Thyroid gland (tissue), 4 donors: Measurements from ENCODE around the gene SON. TPM values are rescaled to one million over a fixed set of nuclear protein-coding genes. Genes with fewer than 3 reads are reported as not detected.
"Not testable (repeated sequence)": the region's sequence is repeated elsewhere in the genome, so short reads cannot be mapped to it uniquely, and the experiment has no call there.

Experiments used
- DNase-seq, 2 donors: peaks; one replicate each; pipeline ENCODE4 v3.0.0-alpha.2; 2019
- H3K27ac ChIP-seq, 3 donors: fragments of 200-600 bp; sonication (generic); 1 replicate in 2 of 3; 2 replicates in 1 of 3; pipeline ENCODE4 v1.5.1; 2016 to 2019; ENCODE audit warnings: mild to moderate bottlenecking in 1 of 3, moderate library complexity in 1 of 3
- H3K27me3 ChIP-seq: fragments of 200-600 bp; sonication (generic); one replicate; pipeline ENCODE4 v1.5.1; 2019
- H3K36me3 ChIP-seq, 2 donors: fragments of 200-600 bp; sonication (generic); one replicate each; pipeline ENCODE4 v1.5.1; 2016 to 2019
- H3K4me1 ChIP-seq, 2 donors: fragments of 200-600 bp; sonication (generic); one replicate each; pipeline ENCODE4 v1.5.1; 2017 to 2019
- H3K4me3 ChIP-seq, 3 donors: fragments of 200-600 bp; sonication (generic); replicated peaks in 1 of 3; 1 replicate in 2 of 3; 2 replicates in 1 of 3; pipeline ENCODE4 v1.5.1; 2016; ENCODE audit warnings: mild to moderate bottlenecking in 1 of 3
- H3K9me3 ChIP-seq: fragments of 200-600 bp; sonication (generic); one replicate; pipeline ENCODE4 v1.5.1; 2017
- CTCF ChIP-seq, 6 experiments: fragments of 200-600 bp in 3 of 6; fragments of 450-650 bp in 3 of 6; sonication (generic) in 3 of 6; IDR thresholded peaks; one replicate each; pipeline ENCODE4 v1.5.1; 2016 to 2019; ENCODE audit warnings: antibody characterized with exemption in 6 of 6, mild to moderate bottlenecking in 2 of 6, inconsistent platforms in 1 of 6, moderate library complexity in 1 of 6
- POLR2A ChIP-seq, 2 donors: fragments of 450-650 bp; IDR thresholded peaks; one replicate each; pipeline ENCODE4 v1.6.1; 2017; ENCODE audit warnings: antibody characterized with exemption in 2 of 2, mild to moderate bottlenecking in 2 of 2, moderate library complexity in 1 of 2
- WGBS, 2 donors: methylation state at CpG; one replicate each; pipeline ENCODE4 v1.1.5; 2017; 5-methylcytosine and 5-hydroxymethylcytosine counted together
- intact Hi-C: fragments of 100-400 bp; cut with DNase I; formaldehyde crosslinking; loops from one replicate; pipeline ENCODE4 v1.15.1; 2023
- total RNA-seq, 4 donors: library from RNA; depleted of rRNA; stranded (reverse); fragments of >200 nt; gene quantifications; one replicate each; pipeline ENCODE4 v1.2.3, GENCODE V29; 2016

Gene SON
- total RNA-seq, 4 donors from 2014 or later: 283 to 425 (median 334) TPM

GRCh38 chr21:33622253-33622652 lies 79.4 kb downstream of the SON start:
- Histone ChIP-seq H3K27ac (no peak overlapping the region), H3K36me3 (peaks cover 4 to 18% of the 10 kb centered on the region in 2 donors)

GRCh38 chr21:33626151-33626550 lies 83.3 kb downstream of the SON start:
- H3K4me1 ChIP-seq, H3K9me3 ChIP-seq, DNase-seq, H3K27me3 ChIP-seq, intact Hi-C loops, H3K4me3 ChIP-seq, H3K27ac ChIP-seq: not testable (repeated sequence)
- 90 to 93% methylated on average over 7 of the region's 7 CpGs for WGBS, 2 donors
- H3K36me3 ChIP-seq: peaks cover 7 to 16% of the 10 kb centered on the region in 2 donors

More at GRCh38 chr21:33622253-33622652, 79.4 kb downstream of the SON start:
- Histone ChIP-seq H3K4me1 (no peaks in the 10 kb centered on the region), H3K9me3 (no peaks in the 10 kb centered on the region), H3K4me3 (no peak overlapping the region), H3K27me3 (no peaks in the 10 kb centered on the region)
- intact Hi-C loops: no loop called here
- TF ChIP-seq CTCF (IDR thresholded peaks at IDR 0.05) (no peak), POLR2A (IDR thresholded peaks at IDR 0.05) (no peak)
- DNase-seq: no peak

Other genes starting within 250 kb of the SON start
- 10 to 100 TPM; 37.0 to 51.2 (median 42.4) TPM for gene IFNAR1, start 218.1 kb upstream of the SON start, total RNA-seq
- 100 to 1,000 TPM in 1 of 4 donors, 10 to 100 TPM in 3; 64.9 to 100 (median 79.0) TPM for gene IFNGR2, start 139.6 kb upstream of the SON start, total RNA-seq
- gene TMEM50B, start 63.1 kb upstream of the SON start, total RNA-seq: 100 to 1,000 TPM; 202 to 399 (median 295) TPM
- gene DNAJC28, start 51.3 kb upstream of the SON start, total RNA-seq: 10 to 100 TPM in 1 of 4 donors, 1 to 10 TPM in 3; 5.6 to 12.3 (median 9.3) TPM
- 100 to 1,000 TPM in 2 of 4 donors, 10 to 100 TPM in 2; 53.8 to 130 (median 84.5) TPM for gene GART, start 921 bp upstream of the SON start, total RNA-seq
- gene DONSON, start 45.6 kb downstream of the SON start, total RNA-seq: 10 to 100 TPM in 1 of 4 donors, 1 to 10 TPM in 3; 4.2 to 13.3 (median 6.7) TPM
- gene CRYZL1, start 98.7 kb downstream of the SON start, total RNA-seq: 10 to 100 TPM; 27.9 to 53.5 (median 33.9) TPM
- gene ITSN1, start 99.5 kb downstream of the SON start, total RNA-seq: 10 to 100 TPM; 29.6 to 42.2 (median 41.1) TPM